Activated CD4-positive, alpha-beta T cell treated with anti-CD3 and anti-CD28 coated beads for 4 hours (primary cell): Measurements from ENCODE around the gene GRIN2B.

Experiments
- DNase-seq, 2 donors: peaks; one replicate each; pipeline ENCODE4 v3.0.0-alpha.2; 2020

Gene GRIN2B

DNA sequence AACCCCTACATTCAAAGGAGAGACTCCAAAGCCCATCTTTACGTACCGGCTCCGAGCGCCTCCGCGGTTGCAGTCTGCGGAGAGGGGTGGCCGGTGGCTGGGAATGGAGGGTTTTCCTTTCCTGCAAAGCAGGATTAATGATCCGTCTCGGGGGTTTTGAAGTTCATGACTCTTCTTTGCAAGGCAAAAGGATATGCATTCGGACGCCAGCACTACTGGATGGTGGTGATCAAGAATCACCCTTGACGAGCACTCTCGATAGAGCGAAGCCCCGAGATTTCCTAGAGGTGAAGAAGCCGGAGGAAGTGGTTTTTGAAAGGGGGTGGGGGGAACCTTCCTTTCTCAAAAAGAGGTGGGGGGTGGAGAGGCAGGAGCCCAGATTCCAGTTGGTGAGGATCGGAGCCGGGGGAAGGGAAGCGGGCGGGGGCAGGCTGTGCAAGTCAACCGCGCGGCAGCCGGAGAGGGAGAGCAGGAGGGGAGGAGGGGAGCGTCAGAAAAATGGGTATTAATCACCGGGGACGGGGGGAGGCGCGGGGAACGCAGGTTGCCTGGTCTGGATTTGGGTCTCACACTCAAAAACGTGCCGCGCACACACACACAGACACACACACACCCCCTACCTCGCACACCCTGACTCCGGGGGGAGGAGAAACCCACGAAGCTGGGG is at the start of gene GRIN2B:
GRIN2B (minus strand) TSS at position 307 of the 667 bp plus-strand sequence. CDS start 115,394 bp downstream, outside the sequence.
- DNase-seq: no peak

DNA sequence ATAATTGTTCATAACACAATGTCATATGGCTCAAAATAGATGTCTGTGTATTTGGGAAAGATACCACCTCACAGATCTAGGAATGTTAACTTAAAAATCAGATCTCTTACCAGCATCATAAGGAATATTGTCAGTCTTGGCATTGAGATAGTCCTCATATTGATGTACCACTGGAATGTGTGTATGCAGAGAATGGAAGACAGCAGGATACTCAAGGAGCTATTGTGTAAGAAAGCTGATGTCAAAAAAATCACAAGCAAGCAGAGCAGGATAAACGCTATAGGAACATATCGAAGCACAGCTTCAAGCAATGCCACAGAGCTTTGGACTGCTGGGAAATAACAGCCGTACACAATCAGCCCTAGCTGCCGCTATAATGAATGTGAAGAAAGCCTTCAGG is 45.1 kb upstream of the GRIN2B start:
- DNase-seq: no peak

- no peak for DNase-seq
These were observed 43.2 kb upstream of the GRIN2B start for GRCh38 chr12:14024591-14024990.

GRCh38 chr12:14018080-14018479 is 36.7 kb upstream of the GRIN2B start:
- no peak for DNase-seq

DNA sequence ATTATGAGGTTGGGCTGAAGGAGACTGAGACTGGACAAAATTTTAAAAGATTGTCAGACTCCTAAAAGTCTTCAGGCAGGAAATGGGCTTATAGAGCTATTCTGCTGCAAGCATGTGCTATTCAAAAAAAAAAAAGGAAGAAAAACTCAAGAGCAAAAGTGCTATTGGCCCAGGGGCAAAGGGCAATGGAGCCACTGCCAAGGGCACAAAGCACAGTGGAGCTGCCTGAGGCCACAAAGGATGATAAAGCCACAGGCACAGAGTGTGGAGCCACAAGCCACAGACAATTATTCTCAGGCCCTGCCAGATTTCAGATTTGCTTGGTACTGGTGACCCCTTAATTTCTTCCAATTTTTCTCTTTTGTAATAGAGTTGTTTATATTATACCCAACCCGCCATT is 29.6 kb upstream of the GRIN2B start:
- no peak for DNase-seq

DNA sequence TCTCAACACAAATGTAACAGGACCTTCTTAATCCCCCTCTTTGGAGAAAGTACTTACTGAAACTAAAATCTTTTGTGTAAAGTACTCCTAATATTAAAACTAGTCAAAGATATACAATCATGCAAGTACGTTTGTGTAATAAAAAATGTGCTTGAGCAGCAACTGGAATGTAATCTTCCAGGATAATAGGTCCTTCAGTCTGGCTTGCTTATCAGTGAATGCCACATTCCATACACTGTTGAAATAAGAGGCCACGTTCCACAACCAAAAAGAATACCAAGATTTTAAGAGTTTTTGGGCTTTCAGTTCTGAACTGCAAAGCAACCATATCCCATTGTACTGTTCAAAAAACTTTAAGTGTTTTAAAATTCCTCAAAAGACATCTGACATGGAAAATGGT is 26.2 kb upstream of the GRIN2B start:
- no peak for DNase-seq

DNA sequence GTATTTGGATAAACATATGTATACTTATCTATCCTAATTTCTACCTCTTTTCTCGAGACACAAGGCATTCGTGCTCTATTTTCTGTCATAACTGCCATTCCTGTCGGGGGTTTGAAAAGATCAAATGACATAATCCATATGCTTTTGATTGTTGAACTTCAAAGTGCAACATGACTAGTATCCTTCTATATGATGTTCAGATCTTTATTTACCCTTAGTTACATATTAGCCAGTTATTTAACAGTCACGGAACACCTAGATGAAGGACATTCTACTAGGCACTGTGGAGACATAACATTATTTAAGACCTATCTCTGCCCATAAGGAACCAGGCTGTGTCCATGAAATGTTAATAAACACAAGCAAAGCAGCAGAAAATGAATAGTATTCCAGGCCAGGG is 11.2 kb upstream of the GRIN2B start:
- DNase-seq: no peak

DNA sequence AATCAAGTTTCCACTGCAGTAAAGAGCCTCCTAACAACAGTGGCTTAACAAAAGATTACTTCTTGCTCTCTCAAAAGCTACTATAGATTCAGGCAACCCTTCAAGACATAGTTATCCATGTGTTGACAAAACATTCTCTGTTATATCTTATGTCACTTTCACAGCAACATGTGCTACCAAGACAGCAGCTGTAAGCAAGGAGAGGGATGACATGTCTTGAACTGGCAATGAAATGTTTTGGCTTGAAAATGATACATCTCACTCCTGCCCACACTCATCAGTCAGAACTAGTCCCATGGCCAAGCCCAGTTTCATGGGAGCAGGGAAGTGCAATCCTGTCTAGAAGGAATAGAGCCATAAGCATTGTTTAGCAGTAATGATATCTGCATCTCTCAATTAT is 10.7 kb upstream of the GRIN2B start:
- no peak for DNase-seq

GRCh38 chr12:13986031-13986430 is 4.6 kb upstream of the GRIN2B start:
- no peak for DNase-seq

- DNase-seq: no peak
These were observed 588 bp upstream of the GRIN2B start for GRCh38 chr12:13981990-13982389.

DNA sequence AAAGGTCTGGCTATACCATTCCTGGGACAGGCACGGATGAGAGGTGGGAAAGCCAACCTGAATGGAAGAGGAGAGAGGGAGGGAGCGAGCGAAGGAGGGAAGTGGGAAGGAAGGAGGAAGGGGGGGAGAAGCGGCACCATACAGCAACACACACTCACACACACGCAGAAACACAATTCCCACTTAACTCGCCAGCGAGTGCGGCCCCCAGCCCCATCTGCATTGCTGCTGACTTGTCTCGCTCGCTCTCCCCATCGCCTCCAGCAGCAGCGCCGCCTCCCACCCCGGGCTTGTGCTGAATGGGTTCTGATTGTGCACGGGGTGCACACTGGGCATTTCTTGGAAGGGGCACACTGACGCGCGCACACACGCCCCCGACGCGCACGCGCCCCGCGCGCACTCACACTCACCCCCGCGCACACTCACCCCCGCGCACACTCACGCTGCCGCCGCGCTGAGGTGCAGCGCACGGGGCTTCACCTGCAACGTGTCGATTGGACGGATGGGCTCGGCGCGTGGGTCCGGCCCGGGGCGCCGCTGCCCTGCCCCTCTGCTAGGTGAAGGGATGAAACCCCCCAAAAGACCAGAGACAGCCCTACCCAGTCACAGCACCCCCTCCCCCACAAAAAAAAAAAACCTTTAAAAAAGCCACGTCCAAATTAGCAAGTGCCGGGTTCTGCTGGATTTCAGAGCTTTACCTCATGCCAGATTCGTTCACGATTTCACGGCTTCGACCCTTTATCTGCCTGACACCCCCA is 685 bp downstream of the GRIN2B start:
- no peak for DNase-seq

DNA sequence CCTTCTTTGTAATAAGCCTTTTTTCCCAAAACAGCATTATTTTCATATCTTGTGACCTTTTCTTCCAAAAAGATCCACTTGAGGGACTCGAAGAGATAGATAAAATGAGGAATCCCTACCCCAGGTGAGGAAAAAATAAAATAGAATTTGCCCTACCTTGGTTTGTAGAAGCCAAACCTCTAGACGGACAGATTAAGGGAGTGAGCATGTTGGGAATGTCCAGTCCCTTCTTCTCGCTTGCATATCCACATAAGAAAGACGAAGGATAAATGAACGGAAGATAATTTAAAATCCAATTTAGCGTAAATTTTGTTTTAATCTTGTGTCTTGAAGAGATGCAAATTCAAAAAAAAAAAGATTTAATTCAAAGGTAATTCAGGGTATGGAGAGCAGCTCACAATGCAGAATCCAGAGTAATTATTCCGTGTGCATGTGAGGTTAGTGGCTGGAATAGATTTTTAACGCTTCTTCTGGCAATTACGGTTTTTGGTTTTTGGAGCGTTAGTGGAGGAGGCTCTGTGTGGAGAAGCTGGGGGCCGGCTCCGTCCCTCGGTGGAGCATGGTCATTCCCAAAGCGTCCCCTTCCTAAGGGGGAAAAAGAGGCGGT is 1.5 kb downstream of the GRIN2B start:
- no peak for DNase-seq

DNA sequence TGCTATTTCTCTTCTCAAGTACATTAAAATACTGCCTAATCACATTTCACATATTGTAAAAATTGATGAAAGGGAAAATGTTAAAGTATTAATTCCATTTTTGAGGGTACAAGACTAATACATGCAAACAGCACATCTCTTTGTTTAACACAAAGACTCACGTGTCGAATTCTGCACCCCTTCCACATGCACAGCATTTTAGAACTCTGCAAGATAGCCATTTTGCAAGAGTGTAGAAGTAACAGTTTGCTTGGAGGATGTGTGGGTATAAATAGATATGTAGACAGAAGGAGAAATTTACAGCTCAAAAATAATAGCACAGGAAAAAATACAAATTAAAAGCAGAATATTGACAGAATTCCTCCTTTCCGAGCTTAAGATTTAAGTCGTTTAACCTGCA is 2.5 kb downstream of the GRIN2B start:
- DNase-seq: no peak

GRCh38 chr12:13976880-13977279 is 4.5 kb downstream of the GRIN2B start:
- DNase-seq: no peak

DNA sequence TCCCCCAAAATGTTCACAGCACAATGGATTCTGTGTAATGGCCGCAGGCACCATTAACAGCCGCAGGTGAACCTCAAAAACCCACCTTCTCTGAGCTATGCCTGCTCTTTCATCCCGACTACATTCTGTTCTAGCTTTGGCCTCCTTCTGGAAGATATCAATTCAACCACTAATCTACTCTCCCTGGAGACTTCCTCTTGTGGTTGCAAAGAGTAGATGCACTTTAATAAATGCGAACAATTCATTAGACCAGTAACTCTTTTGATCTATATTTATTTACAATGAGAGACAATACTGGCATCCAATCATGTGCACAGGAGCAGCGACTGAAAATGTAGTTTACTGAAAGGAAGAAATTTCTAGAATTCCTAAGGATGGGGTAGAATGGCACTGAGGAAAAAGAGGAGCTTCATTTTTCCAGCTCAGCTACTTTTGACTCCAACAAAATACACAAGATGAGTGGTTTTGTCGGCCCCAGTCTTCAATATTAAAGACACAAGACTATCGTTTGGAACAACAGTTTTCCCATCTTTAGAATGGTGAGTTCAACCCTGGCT is 5.3 kb downstream of the GRIN2B start:
- no peak for DNase-seq

DNA sequence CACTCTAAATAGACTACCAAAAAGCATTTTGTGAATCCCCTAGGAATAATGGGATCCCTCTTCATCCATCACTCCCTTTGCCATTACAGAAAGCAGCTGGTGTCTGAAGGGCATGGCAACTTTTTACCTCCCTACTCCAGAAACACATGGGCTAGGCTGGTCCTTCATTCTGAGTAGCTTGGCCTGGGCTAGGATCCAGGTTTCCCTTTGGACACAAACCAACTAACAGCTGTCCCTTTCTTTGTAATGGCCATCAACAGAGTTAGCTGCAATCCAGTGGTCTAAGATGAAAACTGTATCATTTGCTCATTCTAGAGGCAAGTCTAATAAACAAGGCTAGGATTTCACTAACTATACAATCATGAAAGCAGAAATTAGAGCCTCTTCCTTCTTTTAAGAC is 7.4 kb downstream of the GRIN2B start:
- no peak for DNase-seq

DNA sequence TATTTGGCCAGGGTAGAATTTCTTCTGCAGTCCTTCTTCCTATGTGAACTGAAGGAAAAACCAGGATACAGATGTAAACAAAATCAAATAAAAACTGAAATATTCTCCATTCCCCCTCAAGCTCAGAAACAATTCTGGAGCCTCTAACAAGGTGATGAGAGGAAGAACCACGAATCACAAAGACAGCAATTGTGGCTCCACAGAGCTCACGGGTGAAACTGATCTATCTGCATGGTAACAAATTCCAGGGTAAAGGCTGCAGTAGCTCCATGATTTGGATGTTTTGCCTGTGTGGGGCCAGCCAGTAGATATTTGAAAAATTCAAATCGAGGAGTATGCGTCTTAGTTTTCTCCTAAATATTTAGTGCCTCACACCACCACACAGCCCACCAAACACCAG is 10.6 kb downstream of the GRIN2B start:
- no peak for DNase-seq

- DNase-seq: no peak
These were observed 13.1 kb downstream of the GRIN2B start for GRCh38 chr12:13968281-13968680.

DNA sequence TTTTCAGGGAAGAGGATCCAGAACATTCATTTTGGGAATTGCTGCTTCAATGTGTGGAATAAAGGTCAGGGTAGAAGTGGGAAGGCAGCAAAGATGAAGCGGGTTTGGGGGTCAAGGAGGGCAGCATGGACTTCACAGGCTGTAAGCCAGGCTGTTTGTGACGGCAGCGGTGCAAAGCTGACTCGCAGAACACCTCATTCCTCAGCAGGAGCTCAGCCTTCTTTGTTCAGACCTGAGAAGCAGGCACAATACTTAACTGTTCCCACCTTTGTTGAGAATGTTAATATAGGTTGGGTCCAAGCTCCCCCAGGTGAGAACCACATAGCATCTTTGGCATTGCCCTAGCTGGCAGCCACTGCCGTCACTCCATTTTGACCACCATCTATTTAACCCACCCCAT is 16.7 kb downstream of the GRIN2B start:
- DNase-seq: no peak

- no peak for DNase-seq
These were observed 18.7 kb downstream of the GRIN2B start for GRCh38 chr12:13962699-13963098.

GRCh38 chr12:13961971-13962370 is 19.4 kb downstream of the GRIN2B start:
- DNase-seq: no peak

- no peak for DNase-seq
These were observed 22.2 kb downstream of the GRIN2B start for GRCh38 chr12:13959131-13959723.

DNA sequence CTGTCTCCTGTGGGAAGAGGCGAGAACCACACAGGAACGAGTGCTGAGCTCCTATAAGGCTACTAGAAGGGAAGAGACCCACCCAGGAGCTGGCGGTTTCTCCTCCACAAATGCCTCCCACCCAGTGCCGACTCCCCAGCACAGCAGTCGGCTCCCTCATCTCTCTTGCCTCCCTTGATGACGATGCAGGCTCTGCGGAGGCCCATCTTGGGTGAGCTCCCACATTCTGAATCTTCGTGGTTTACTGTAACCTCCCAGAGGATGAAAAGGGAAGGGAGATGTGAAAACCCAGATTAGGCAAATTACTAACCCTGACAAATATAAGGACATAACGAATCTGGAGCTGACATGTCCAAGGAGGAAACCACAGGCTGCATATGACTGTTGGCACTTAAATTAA is 23.8 kb downstream of the GRIN2B start:
- DNase-seq: no peak
